ENCODE data around the gene IGDCC3.

IGDCC3 gene

GRCh38 chr15:65363766-65364165, 14.0 kb downstream of the IGDCC3 start:
- peak overlapping the region; percentile 16 for H3K18ac ChIP-seq (ENCODE audit: low read length)
- H2BK120ac ChIP-seq (ENCODE audit: insufficient read depth, low read length, poor library complexity): peak overlapping the region; percentile 97
- H3K23ac ChIP-seq (ENCODE audit: low read length): no peak overlapping the region
- H2BK5ac ChIP-seq (ENCODE audit: low read depth, low read length, poor library complexity): peak overlapping the region; percentile 98
- H4K91ac ChIP-seq (ENCODE audit: low read depth, low read length): peak overlapping the region; percentile 72
- DNase-seq: no peak
- no peak overlapping the region for H4K12ac ChIP-seq (ENCODE audit: low read depth, low read length)
- H3K4me1 ChIP-seq (ENCODE audit: control insufficient read depth in 1 of 2, insufficient read depth in 2 of 2, low read length in 2 of 2): peaks cover 44% of the 10 kb centered on the region in 2 experiments
- H2AFZ ChIP-seq (ENCODE audit: insufficient read depth, low read length, poor library complexity): no peak overlapping the region
- H3K79me2 ChIP-seq (ENCODE audit: control insufficient read depth, insufficient read depth, low read length, poor library complexity): peaks cover 20% of the 10 kb centered on the region
- H3K4me2 ChIP-seq (ENCODE audit: low read length): no peak overlapping the region
- H3K9me3 ChIP-seq (ENCODE audit: insufficient read depth, low read depth, low read length): no peaks in the 10 kb centered on the region
- H2AK5ac ChIP-seq (ENCODE audit: low read length): peak overlapping the region; percentile 22
- WGBS (ENCODE audit: extremely low coverage, insufficient coverage, insufficient read length): no CpG with 5 or more reads among the region's 2 CpGs
- peak overlapping the region; percentile 25 for H3K14ac ChIP-seq (ENCODE audit: low read length)
- peak overlapping the region; percentile 37 for H2BK12ac ChIP-seq (ENCODE audit: low read length)
- no peaks in the 10 kb centered on the region for H3K27me3 ChIP-seq (ENCODE audit: insufficient read depth, low read length)
- peak overlapping the region; percentile 47 for H4K8ac ChIP-seq (ENCODE audit: low read depth, low read length)
- no peak overlapping the region for H3K9ac ChIP-seq (ENCODE audit: low read length)
- peak overlapping the region; percentile 89 for H3K4ac ChIP-seq (ENCODE audit: low read depth, low read length)
- H3K27ac ChIP-seq (ENCODE audit: low read depth, low read length): peak overlapping the region; percentile 96
- H3K79me1 ChIP-seq (ENCODE audit: low read length): peaks cover 48% of the 10 kb centered on the region
- peaks cover 16 to 28% of the 10 kb centered on the region in 2 experiments for H3K36me3 ChIP-seq (ENCODE audit: control insufficient read depth in 1 of 2, insufficient read depth in 2 of 2, low read length in 2 of 2)
- H3K4me3 ChIP-seq (ENCODE audit: low read depth, low read length): no peak overlapping the region

- Histone ChIP-seq H3K79me1 (ENCODE audit: low read length) (peaks cover 43% of the 10 kb centered on the region), H3K18ac (ENCODE audit: low read length) (peak overlapping the region; percentile 55), H3K4me2 (ENCODE audit: low read length) (no peak overlapping the region), H3K14ac (ENCODE audit: low read length) (peak overlapping the region; percentile 37), H3K36me3 (ENCODE audit: control insufficient read depth in 1 of 2, insufficient read depth in 2 of 2, low read length in 2 of 2) (peaks cover 16 to 28% of the 10 kb centered on the region in 2 experiments), H2AFZ (ENCODE audit: insufficient read depth, low read length, poor library complexity) (no peak overlapping the region), H2BK120ac (ENCODE audit: insufficient read depth, low read length, poor library complexity) (peak overlapping the region; percentile 97), H3K4ac (ENCODE audit: low read depth, low read length) (peak overlapping the region; percentile 68), H3K9me3 (ENCODE audit: insufficient read depth, low read depth, low read length) (no peaks in the 10 kb centered on the region), H2BK12ac (ENCODE audit: low read length) (peak overlapping the region; percentile 68), H3K23ac (ENCODE audit: low read length) (no peak overlapping the region), H3K4me3 (ENCODE audit: low read depth, low read length) (no peak overlapping the region), H3K79me2 (ENCODE audit: control insufficient read depth, insufficient read depth, low read length, poor library complexity) (peaks cover 17% of the 10 kb centered on the region), H2BK5ac (ENCODE audit: low read depth, low read length, poor library complexity) (no peak overlapping the region), H4K12ac (ENCODE audit: low read depth, low read length) (no peak overlapping the region), H3K4me1 (ENCODE audit: control insufficient read depth in 1 of 2, insufficient read depth in 2 of 2, low read length in 2 of 2) (peaks cover 39 to 40% of the 10 kb centered on the region in 2 experiments), H3K9ac (ENCODE audit: low read length) (no peak overlapping the region), H4K8ac (ENCODE audit: low read depth, low read length) (peak overlapping the region; percentile 49), H4K91ac (ENCODE audit: low read depth, low read length) (peak overlapping the region; percentile 72), H3K27ac (ENCODE audit: low read depth, low read length) (no peak overlapping the region), H3K27me3 (ENCODE audit: insufficient read depth, low read length) (no peaks in the 10 kb centered on the region), H2AK5ac (ENCODE audit: low read length) (peak overlapping the region; percentile 63)
- no peak for DNase-seq
- WGBS (ENCODE audit: extremely low coverage, insufficient coverage, insufficient read length): no CpG with 5 or more reads among the region's 7 CpGs
These were observed 14.5 kb downstream of the IGDCC3 start for GRCh38 chr15:65363306-65363705.

GRCh38 chr15:65362491-65362890, 15.3 kb downstream of the IGDCC3 start:
- H3K9me3 ChIP-seq (ENCODE audit: insufficient read depth, low read depth, low read length): no peaks in the 10 kb centered on the region
- no peak overlapping the region for H4K8ac ChIP-seq (ENCODE audit: low read depth, low read length)
- H3K79me2 ChIP-seq (ENCODE audit: control insufficient read depth, insufficient read depth, low read length, poor library complexity): peaks cover 14% of the 10 kb centered on the region
- no peak for DNase-seq
- H3K4me3 ChIP-seq (ENCODE audit: low read depth, low read length): no peak overlapping the region
- no peak overlapping the region for H2BK5ac ChIP-seq (ENCODE audit: low read depth, low read length, poor library complexity)
- H3K4me2 ChIP-seq (ENCODE audit: low read length): no peak overlapping the region
- no peak overlapping the region for H2AFZ ChIP-seq (ENCODE audit: insufficient read depth, low read length, poor library complexity)
- H3K18ac ChIP-seq (ENCODE audit: low read length): peak overlapping the region; percentile 75
- peak overlapping the region; percentile 25 for H4K91ac ChIP-seq (ENCODE audit: low read depth, low read length)
- no peak overlapping the region for H3K4ac ChIP-seq (ENCODE audit: low read depth, low read length)
- no peak overlapping the region for H3K9ac ChIP-seq (ENCODE audit: low read length)
- H3K27me3 ChIP-seq (ENCODE audit: insufficient read depth, low read length): no peaks in the 10 kb centered on the region
- WGBS (ENCODE audit: extremely low coverage, insufficient coverage, insufficient read length): no CpG with 5 or more reads among the region's 8 CpGs
- peaks cover 36% of the 10 kb centered on the region for H3K79me1 ChIP-seq (ENCODE audit: low read length)
- H3K27ac ChIP-seq (ENCODE audit: low read depth, low read length): no peak overlapping the region
- H3K23ac ChIP-seq (ENCODE audit: low read length): no peak overlapping the region
- H2BK120ac ChIP-seq (ENCODE audit: insufficient read depth, low read length, poor library complexity): no peak overlapping the region
- peaks cover 35% of the 10 kb centered on the region in 2 experiments for H3K4me1 ChIP-seq (ENCODE audit: control insufficient read depth in 1 of 2, insufficient read depth in 2 of 2, low read length in 2 of 2)
- H3K14ac ChIP-seq (ENCODE audit: low read length): no peak overlapping the region
- no peak overlapping the region for H2BK12ac ChIP-seq (ENCODE audit: low read length)
- peaks cover 16 to 28% of the 10 kb centered on the region in 2 experiments for H3K36me3 ChIP-seq (ENCODE audit: control insufficient read depth in 1 of 2, insufficient read depth in 2 of 2, low read length in 2 of 2)
- H4K12ac ChIP-seq (ENCODE audit: low read depth, low read length): no peak overlapping the region
- no peak overlapping the region for H2AK5ac ChIP-seq (ENCODE audit: low read length)

- H2AK5ac ChIP-seq (ENCODE audit: low read length): no peak overlapping the region
- no peak overlapping the region for H2BK12ac ChIP-seq (ENCODE audit: low read length)
- no peak overlapping the region for H2BK120ac ChIP-seq (ENCODE audit: insufficient read depth, low read length, poor library complexity)
- no peak overlapping the region for H3K23ac ChIP-seq (ENCODE audit: low read length)
- H3K4ac ChIP-seq (ENCODE audit: low read depth, low read length): no peak overlapping the region
- peaks cover 16 to 28% of the 10 kb centered on the region in 2 experiments for H3K36me3 ChIP-seq (ENCODE audit: control insufficient read depth in 1 of 2, insufficient read depth in 2 of 2, low read length in 2 of 2)
- no peak overlapping the region for H3K27ac ChIP-seq (ENCODE audit: low read depth, low read length)
- peaks cover 13% of the 10 kb centered on the region for H3K79me2 ChIP-seq (ENCODE audit: control insufficient read depth, insufficient read depth, low read length, poor library complexity)
- no peak overlapping the region for H4K8ac ChIP-seq (ENCODE audit: low read depth, low read length)
- H3K79me1 ChIP-seq (ENCODE audit: low read length): peaks cover 34% of the 10 kb centered on the region
- no peak overlapping the region for H2BK5ac ChIP-seq (ENCODE audit: low read depth, low read length, poor library complexity)
- H3K4me1 ChIP-seq (ENCODE audit: control insufficient read depth in 1 of 2, insufficient read depth in 2 of 2, low read length in 2 of 2): peaks cover 33% of the 10 kb centered on the region in 2 experiments
- H2AFZ ChIP-seq (ENCODE audit: insufficient read depth, low read length, poor library complexity): no peak overlapping the region
- H3K4me2 ChIP-seq (ENCODE audit: low read length): no peak overlapping the region
- H3K18ac ChIP-seq (ENCODE audit: low read length): no peak overlapping the region
- no peaks in the 10 kb centered on the region for H3K27me3 ChIP-seq (ENCODE audit: insufficient read depth, low read length)
- H3K9me3 ChIP-seq (ENCODE audit: insufficient read depth, low read depth, low read length): no peaks in the 10 kb centered on the region
- no peak overlapping the region for H3K14ac ChIP-seq (ENCODE audit: low read length)
- no peak overlapping the region for H3K9ac ChIP-seq (ENCODE audit: low read length)
- peak overlapping the region; percentile 25 for H4K91ac ChIP-seq (ENCODE audit: low read depth, low read length)
- H4K12ac ChIP-seq (ENCODE audit: low read depth, low read length): no peak overlapping the region
- no peak overlapping the region for H3K4me3 ChIP-seq (ENCODE audit: low read depth, low read length)
- no CpG with 5 or more reads among the region's 32 CpGs for WGBS (ENCODE audit: extremely low coverage, insufficient coverage, insufficient read length)
- no peak for DNase-seq
These were observed 15.9 kb downstream of the IGDCC3 start for GRCh38 chr15:65361708-65362459.

Measured in trophoblast cell (in vitro differentiated cells and primary cell).